ENCODE measurements around the gene SMAP2. TPM values are rescaled to one million over a fixed set of nuclear protein-coding genes. Genes with fewer than 3 reads are reported as not detected.

SMAP2 gene
- total RNA-seq, 1 experiment from 2014 or later: 8.2 TPM

DNA sequence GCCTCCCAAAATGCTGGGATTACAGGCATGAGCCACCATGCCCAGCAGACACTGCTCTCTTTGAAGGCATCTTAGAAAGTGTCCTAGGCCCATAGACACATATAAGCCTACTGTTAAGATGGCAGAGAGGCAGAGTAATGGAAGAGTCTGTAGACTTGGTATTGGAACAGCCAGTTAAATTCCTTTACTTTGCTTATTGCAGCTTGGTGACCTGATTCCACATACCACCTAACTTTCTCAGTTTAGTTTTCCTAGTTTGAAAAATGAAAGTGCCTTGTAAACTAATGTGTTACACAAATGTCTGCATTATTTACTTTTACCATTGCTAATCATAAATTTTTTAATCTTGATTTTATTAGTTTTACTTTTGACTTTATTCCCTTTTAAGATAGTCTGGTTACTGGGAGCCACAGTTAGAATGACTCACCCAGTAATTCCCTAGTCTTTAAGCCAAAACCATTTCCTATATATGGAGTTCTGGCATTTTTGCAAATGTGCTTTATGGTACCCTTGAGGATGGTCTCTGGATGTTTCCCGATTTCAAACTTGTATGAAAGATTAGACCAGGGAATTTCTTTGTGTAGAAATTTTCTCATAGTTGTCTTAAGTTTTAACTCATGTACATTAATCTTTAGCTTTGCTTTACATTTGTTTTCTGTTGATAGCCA, 6.4 kb downstream of the SMAP2 start:
- Histone ChIP-seq H2AK5ac (ENCODE audit: insufficient read length, low read length) (no peak overlapping the region), H3K56ac (ENCODE audit: insufficient read length, low read depth, low read length) (no peak overlapping the region), H3K27me3 (ENCODE audit: insufficient read depth, low read length) (no peaks in the 10 kb centered on the region), H2BK15ac (ENCODE audit: low read depth, low read length) (no peak overlapping the region), H3K18ac (ENCODE audit: insufficient read length, low read depth, low read length) (no peak overlapping the region), H2BK5ac (ENCODE audit: insufficient read length, low read length) (no peak overlapping the region), H3K23ac (ENCODE audit: insufficient read length, low read depth, low read length) (no peak overlapping the region), H3T11ph (ENCODE audit: low read length) (no peak overlapping the region), H3K23me2 (ENCODE audit: insufficient read length, low read depth, low read length, poor library complexity, severe bottlenecking) (no peaks in the 10 kb centered on the region), H3K79me1 (ENCODE audit: insufficient read depth, low read depth, low read length, poor library complexity, severe bottlenecking) (no peaks in the 10 kb centered on the region), H4K20me1 (ENCODE audit: control insufficient read depth, insufficient read depth, insufficient read length) (no peaks in the 10 kb centered on the region), H3K9me3 (ENCODE audit: control insufficient read depth, low read depth, low read length) (no peaks in the 10 kb centered on the region), H2BK120ac (ENCODE audit: low read depth, low read length, poor library complexity, severe bottlenecking) (no peak overlapping the region), H2AFZ (ENCODE audit: low read length) (no peak overlapping the region), H3K4me2 (ENCODE audit: insufficient read depth, insufficient read length, low read length) (no peak overlapping the region), H4K91ac (ENCODE audit: insufficient read length, low read depth, low read length) (no peak overlapping the region), H3K9ac (ENCODE audit: extremely low read depth, insufficient read length, low read length) (no peak overlapping the region), H3K14ac (ENCODE audit: insufficient read depth, low read length) (no peak overlapping the region), H2BK20ac (ENCODE audit: low read depth, low read length, poor library complexity, severe bottlenecking) (no peak overlapping the region), H4K5ac (ENCODE audit: insufficient read length, low read depth, low read length) (no peak overlapping the region), H3K4ac (ENCODE audit: low read depth, low read length) (no peak overlapping the region), H3K27ac (ENCODE audit: insufficient read length, low read depth, low read length) (no peak overlapping the region), H2BK12ac (ENCODE audit: insufficient read length, low read depth, low read length) (no peak overlapping the region), H4K8ac (replicated peaks; ENCODE audit: insufficient read length, low read depth, low read length) (no peak overlapping the region), H3K4me1 (ENCODE audit: insufficient read depth, low read length) (no peaks in the 10 kb centered on the region), H3K79me2 (ENCODE audit: insufficient read depth, low read length) (no peaks in the 10 kb centered on the region)
- no peak for DNase-seq
- no peak overlapping the region for H3K27ac Mint-ChIP-seq
- no peak overlapping the region for H3K4me3 Mint-ChIP-seq
- no peaks in the 10 kb centered on the region; a peak in 1 of 7 replicates for H3K36me3 Mint-ChIP-seq (ENCODE audit: insufficient read depth in 1 of 3, low read depth in 3 of 3)
- H3K4me1 Mint-ChIP-seq: peaks cover 9 to 11% of the 10 kb centered on the region in 2 experiments
- H3K9me3 Mint-ChIP-seq: no peaks in the 10 kb centered on the region
- H3K27me3 Mint-ChIP-seq (ENCODE audit: low read depth): peaks cover 4% of the 10 kb centered on the region; the same call in 1 of the 2 replicates
- WGBS (ENCODE audit: extremely low coverage, insufficient read length, low lambda C conversion rate): no CpG with 5 or more reads among the region's 1 CpG
- no peak for TF ChIP-seq CTCF (conservative IDR thresholded peaks at IDR 0.05)

Measured in H9 (cell line).